GM19463 (cell line): Measurements from ENCODE around the gene DOCK4.

Source experiments
- ATAC-seq: cut with Tn5 transposase; IDR thresholded peaks from one replicate; pipeline ENCODE4 v1.9.1; 2021; ENCODE audit warnings: mild to moderate bottlenecking, moderate library complexity; ENCODE audit not compliant: unreplicated experiment

DOCK4 gene

GRCh38 chr7:112190120-112190519 lies 16.1 kb downstream of the DOCK4 start:
- no peak for ATAC-seq

GRCh38 chr7:112189691-112190090 lies 16.5 kb downstream of the DOCK4 start:
- no peak for ATAC-seq

- no peak for ATAC-seq
Measured at GRCh38 chr7:112188257-112188656, 17.9 kb downstream of the DOCK4 start.

- ATAC-seq, result no peak
Measured at GRCh38 chr7:112186300-112186699, 19.9 kb downstream of the DOCK4 start.

DNA sequence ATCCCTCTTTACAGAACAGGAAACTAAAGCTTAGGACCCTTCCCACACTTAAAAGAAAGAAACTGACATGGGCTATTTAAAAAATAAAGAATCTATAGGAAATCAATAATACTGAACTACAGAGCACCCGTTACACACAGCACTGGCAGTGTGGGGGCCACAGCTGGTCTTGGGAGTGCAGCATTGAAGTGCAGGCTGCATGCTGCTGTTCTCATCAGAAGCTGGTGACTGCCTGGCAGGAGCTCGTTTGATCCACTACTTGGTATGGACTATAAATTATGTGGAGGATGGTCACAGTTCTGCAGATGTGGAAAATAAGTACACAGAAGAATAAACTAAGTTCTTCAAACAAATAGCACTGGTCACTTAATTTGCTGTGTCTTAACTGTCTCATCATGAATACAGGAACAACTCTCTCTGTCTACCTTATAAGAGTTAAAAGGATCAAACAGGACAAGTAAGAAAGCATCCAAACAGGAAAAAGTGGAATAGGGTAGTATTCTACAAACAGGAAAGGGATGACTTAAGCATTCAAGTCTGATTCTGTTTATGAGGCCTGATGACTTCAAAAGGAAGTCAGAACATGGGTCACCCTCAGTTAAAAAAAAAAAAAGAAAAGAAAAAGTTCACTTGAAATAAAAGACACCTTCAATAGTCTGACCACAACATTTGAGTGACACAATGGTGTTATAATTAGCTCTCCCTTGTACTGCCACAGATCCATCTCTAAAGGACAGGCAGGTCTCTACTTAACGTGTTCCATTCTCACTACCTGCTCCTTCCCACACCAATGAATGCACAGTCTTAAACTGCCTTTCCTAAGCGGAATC lies 21.0 kb downstream of the DOCK4 start:
- ATAC-seq, result no peak

DNA sequence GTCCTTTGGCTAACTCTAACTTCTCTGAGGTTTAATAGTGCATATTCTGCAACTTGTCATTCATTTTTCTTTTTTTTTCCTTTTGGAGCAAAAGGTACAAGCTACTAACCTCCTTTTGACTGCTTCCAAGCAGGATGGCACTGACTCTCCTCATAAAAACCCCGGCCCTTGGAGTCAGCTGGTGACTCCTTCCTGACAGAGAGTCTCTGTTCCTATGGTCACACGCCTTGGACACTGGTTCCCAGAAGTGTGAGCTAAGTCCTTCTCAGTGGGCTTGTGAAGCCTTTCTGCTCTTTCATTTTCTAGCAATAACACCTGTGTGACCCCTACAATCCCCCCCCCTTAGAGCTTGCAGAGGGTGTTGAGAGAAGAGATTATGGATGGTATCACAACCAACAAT lies 21.7 kb downstream of the DOCK4 start:
- ATAC-seq, result no peak

DNA sequence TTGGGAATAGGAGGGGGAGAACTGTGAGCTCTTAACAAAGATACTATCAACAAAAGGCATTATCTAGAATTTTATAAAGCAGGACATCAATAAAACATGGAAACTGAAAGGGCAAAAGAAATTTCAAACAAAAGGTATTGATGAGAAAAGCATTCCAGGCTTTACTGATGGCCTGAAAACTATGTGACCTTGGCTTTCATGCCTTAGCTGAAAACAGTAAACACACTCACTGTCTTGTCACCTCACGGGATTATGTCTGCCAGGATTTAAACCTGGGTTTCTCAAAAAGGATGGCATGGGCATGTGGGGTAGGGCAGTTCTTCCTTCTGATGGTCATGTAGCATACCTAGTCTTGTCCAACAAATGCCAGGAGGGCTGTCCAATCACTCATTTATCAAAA lies 22.9 kb downstream of the DOCK4 start:
- ATAC-seq, result no peak

DNA sequence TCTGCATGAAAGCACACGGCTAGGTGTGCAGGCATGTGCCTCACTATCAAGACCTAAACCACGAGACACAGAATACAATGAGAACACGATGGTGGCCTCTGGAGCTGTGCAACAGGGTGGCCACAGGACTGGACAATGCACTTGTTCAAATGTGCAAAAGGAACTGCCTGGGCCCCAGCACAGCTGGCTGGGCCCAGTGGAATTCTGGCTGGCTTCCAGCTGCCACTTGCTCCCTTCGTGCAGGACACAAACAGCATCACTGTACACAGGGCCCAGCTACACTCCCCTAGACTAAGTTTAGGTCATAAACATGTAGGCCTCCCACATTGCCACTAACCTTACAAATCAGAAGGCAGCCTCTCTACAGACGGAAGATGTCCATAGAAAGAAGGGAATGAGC lies 23.4 kb downstream of the DOCK4 start:
- no peak for ATAC-seq

DNA sequence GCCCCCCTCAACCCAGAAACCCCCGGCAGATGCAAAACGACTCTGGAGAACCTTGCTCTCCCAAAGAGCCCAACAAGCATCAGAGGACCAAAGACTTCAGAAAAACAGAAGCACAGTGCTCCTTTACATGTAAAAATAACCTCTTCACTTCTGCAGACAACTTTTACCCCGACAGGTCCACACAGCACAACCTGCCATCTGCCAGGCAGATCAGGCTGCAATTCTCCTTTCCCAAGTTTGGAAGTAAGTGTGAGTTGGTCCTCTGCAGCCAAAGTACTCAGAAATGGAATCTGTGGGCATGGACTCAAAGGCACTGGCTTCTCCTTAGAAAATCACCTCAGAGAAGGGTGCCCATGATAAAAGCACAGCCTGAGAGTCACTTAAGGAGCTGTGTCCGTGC lies 26.0 kb downstream of the DOCK4 start:
- no peak for ATAC-seq

GRCh38 chr7:112176693-112177415 lies 29.3 kb downstream of the DOCK4 start:
- ATAC-seq, result no peak

- ATAC-seq, result no peak
Measured at GRCh38 chr7:112176241-112176640, 30.0 kb downstream of the DOCK4 start.

DNA sequence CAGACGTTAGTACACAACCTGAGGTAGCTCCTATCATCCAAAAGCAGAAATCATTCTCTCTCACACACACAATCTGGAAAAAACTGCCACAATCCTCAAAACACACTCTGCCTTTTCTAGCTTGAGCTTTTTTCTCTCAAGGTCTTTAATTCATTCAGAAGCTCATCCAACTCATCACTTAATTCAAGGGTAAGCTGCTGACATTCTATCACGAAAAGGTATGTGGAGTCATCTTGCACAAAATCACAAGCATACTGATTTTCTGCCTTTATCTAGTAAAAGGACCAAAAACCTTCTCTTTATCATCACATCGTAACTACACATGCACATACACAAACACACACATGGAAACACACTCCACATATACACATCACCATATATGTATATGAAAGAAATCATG lies 32.0 kb downstream of the DOCK4 start:
- ATAC-seq, result no peak

GRCh38 chr7:112173568-112173905 lies 32.7 kb downstream of the DOCK4 start:
- ATAC-seq, result no peak

GRCh38 chr7:112172870-112173567 lies 33.2 kb downstream of the DOCK4 start:
- no peak for ATAC-seq

DNA sequence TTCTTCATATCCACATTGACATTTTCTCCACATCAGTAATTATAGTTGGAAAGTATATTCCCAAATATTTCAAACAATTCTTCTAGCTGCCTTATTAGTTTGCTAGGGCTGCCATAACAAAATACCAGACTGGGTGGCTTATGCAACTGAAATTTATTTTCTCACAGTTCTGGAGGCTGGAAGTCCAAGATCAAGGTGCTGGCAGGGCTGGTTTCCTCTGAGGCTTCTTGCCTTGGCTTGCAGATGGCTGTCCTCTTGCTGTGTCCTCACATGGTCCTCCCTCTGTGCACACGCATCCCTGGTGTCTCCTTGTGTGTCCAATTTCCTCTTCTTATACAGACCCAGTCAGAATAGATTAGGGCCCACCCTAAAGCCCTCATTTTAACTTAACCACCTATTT lies 34.5 kb downstream of the DOCK4 start:
- no peak for ATAC-seq

DNA sequence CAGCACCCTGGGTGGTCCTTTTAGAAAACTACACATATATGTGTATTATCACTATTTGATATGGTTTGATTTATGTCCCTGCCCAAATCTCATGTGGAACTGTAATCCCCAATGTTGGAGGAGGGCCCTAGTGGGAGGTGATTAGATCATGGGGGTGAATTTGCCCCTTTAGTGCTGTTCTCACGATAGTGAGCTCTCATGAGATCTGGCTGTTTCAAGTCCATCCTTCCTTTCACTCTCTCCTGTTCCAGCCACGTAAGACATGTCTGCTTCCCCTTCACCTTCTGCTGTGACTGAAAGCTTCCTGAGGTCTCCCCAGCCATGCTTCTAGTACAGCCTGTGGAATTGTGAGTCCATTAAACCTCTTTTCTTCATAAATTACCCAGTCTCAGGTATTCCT lies 37.3 kb downstream of the DOCK4 start:
- no peak for ATAC-seq

GRCh38 chr7:112167147-112167546 lies 39.1 kb downstream of the DOCK4 start:
- ATAC-seq, result no peak

DNA sequence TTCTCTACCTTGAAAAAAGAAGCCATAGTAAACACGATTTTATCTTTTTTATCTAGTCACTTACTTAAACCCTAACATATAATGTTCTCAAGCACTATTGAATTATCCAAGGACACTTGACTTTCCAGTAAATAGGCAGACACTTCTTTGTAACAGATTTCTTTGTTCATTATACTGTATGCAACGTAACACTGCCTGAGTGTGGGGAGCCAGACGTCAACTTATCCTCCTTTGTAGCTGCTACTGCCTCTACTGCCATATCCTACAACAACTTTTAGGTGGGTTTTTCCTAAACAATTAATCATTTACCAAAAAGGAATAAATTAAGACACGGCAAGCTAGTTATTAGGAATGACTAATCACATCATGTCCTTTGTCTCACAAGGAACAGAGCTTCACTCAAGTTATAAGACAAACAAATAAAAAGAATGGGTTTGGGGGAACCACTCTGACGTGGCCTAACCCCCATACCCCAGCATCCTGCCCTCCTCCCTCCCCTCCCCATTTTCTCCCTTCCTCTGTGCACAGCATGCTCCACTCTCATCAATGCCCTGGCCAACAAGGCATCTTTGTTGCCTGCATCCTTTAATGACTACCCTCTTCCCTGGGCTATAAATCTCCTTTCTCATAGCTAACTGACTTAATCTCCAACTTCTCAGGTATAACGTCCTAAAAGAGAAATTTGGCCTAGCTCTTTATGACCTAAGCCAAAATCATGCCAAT lies 43.3 kb downstream of the DOCK4 start:
- peak; percentile 15 for ATAC-seq

DNA sequence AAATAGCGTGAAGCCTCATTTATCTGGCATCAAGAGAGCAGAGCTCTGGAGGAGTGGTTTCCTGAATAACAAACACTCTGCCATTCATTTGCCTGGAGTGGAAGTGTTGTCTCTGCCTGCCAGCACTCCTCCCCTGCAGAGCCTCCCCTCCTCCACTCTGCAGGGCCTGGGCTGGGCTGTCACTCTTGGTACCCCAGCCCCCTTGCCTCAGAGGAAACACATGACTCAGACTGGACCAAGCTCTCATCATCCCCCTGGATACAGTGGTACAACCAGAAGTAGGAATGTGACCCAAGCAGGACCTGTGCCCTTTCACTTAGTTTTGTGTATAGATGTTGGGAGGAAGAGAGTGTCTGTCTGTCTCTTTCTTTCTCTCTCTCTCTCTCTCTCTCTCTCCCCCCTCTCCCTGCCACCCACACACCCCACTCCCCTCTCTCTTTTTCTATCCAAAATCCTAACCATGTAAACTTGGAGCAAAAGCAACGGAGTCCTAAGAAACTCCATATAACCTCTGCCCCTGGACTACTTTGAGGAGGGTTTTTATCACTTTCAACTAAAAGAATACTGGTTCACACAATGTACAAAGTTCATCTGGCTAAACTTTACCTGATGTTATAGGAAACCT lies 43.9 kb downstream of the DOCK4 start:
- peak; percentile 40 for ATAC-seq

DNA sequence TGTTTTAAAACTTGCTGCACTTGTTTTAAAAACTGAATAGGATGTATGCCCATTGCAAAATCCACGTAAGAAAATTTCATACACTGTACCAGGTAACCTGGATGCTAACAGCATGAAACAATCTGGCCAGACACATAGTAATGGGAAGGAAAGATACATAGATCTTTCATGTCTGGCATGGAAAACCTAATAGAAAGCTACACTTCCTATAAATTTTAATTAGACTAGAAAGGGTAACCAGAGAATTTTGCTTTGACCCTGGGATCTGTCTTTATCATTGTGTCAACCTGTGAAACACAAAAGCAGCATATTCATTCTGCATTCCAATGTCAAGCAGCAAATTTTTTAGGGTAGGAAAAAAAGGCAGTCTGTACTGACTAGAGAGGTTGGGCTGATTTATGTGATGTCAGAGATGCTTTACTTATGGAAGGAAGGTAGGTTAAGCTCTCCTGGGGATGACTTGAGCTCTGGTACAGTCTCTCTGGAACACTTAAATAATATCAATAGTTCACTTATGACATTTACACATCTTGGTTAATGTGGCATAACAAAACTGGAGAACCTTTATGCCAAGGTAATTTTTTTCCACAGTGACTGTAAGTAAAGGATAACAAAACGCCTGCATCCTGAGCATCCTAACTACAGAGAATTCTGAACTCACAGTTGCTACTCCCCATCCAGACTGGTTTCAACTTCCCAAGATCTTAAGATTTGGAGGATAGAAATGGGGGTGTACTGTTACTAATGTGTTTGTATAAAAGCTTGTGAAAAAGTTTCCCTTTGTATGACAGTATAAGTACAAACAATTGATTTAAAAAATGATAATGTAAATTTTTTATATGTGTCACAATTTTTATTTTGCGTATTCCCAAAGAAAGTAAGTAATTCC lies 44.7 kb downstream of the DOCK4 start:
- no peak for ATAC-seq
